B cell (primary cell): Measurements from ENCODE around the gene IL36RN. TPM values are rescaled to one million over a fixed set of nuclear protein-coding genes. Genes with fewer than 3 reads are reported as not detected.

Source experiments
- ATAC-seq: fragments of 200-7000 bp; cut with Tn5 transposase; one replicate; pipeline ENCODE4 v1.10.0; 2021; ENCODE audit warnings: low read depth, mild to moderate bottlenecking, moderate number of reproducible peaks, moderate library complexity
- CTCF ChIA-PET: fragments of 350-600 bp; sonication (Branson Sonifier 250); formaldehyde crosslinking; loops from one replicate; lab custom pipeline; 2021; ENCODE audit warnings: antibody characterized with exemption, inconsistent platforms; lab: Charles Lee
- POLR2A ChIA-PET: fragments of 350-600 bp; sonication (Branson Sonifier 250); formaldehyde crosslinking; loops from one replicate; lab custom pipeline; 2021; ENCODE audit warnings: antibody characterized with exemption; lab: Charles Lee
- DNase-seq: peaks from one replicate; pipeline ENCODE4 v3.0.0; 2013
- H2AFZ ChIP-seq: 2 replicates; pipeline ENCODE4 v1.6.1; 2012; ENCODE audit warnings: mild to moderate bottlenecking, low read depth, low read length; ENCODE audit not compliant: insufficient read depth, poor library complexity, severe bottlenecking
- H3K27ac ChIP-seq, 2 donors: 1 replicate in 1 of 2; 2 replicates in 1 of 2; pipeline ENCODE4 v1.5.1; 2012 to 2013; ENCODE audit warnings: low read length in 2 of 2, mild to moderate bottlenecking in 2 of 2, moderate library complexity in 1 of 2
- H3K27me3 ChIP-seq, 4 experiments: fragments of 200-600 bp in 1 of 4; sonication (generic) in 1 of 4; replicated peaks in 1 of 4; 1 replicate in 2 of 4; 2 replicates in 2 of 4; pipeline versions ENCODE4 v1.6.1 to v1.7.0; 2013 to 2016; ENCODE audit warnings: low read length in 3 of 4, mild to moderate bottlenecking in 2 of 4, mixed read lengths in 1 of 4, moderate library complexity in 1 of 4; ENCODE audit not compliant: insufficient read depth in 4 of 4, control insufficient read depth in 3 of 4; ENCODE audit errors: control extremely low read depth in 1 of 4
- H3K36me3 ChIP-seq, 2 experiments: replicated peaks in 1 of 2; 1 replicate in 1 of 2; 2 replicates in 1 of 2; pipeline versions ENCODE4 v1.6.1 to v1.7.1; 2013; ENCODE audit warnings: low read length in 1 of 2; ENCODE audit not compliant: insufficient read depth in 2 of 2, control insufficient read depth in 1 of 2; ENCODE audit errors: control extremely low read depth in 1 of 2, extremely low read depth in 1 of 2
- H3K4me1 ChIP-seq, 2 donors: fragments of 200-600 bp in 1 of 2; sonication (generic) in 1 of 2; 1 replicate in 1 of 2; 2 replicates in 1 of 2; pipeline versions ENCODE4 v1.5.1 to v1.6.1; 2013 to 2017; ENCODE audit warnings: low read length in 2 of 2; ENCODE audit not compliant: control insufficient read depth in 2 of 2, insufficient read depth in 2 of 2
- H3K4me2 ChIP-seq: replicated peaks from 2 replicates; pipeline ENCODE3; 2012; ENCODE audit warnings: mild to moderate bottlenecking, low read depth, low read length; ENCODE audit not compliant: poor library complexity, severe bottlenecking
- H3K4me3 ChIP-seq, 5 experiments: fragments of 200-600 bp in 1 of 5; sonication (generic) in 1 of 5; 1 replicate in 3 of 5; 2 replicates in 2 of 5; pipeline versions ENCODE4 v1.5.1 to v1.7.0; 2011 to 2016; ENCODE audit warnings: low read length in 4 of 5, mild to moderate bottlenecking in 4 of 5, low read depth in 2 of 5, control low read depth in 1 of 5, moderate library complexity in 1 of 5; ENCODE audit not compliant: insufficient read depth in 1 of 5; ENCODE audit errors: control extremely low read depth in 1 of 5, extremely low read depth in 1 of 5
- H3K79me2 ChIP-seq: fragments of 200-600 bp; sonication (generic); one replicate; pipeline ENCODE4 v1.6.0; 2016; ENCODE audit warnings: low read length; ENCODE audit not compliant: control insufficient read depth, insufficient read depth
- H3K9ac ChIP-seq: fragments of 200-600 bp; sonication (generic); 2 replicates; pipeline ENCODE4 v1.6.1; 2017; ENCODE audit warnings: mild to moderate bottlenecking, low read length, moderate library complexity
- H3K9me3 ChIP-seq, 3 donors: one replicate each; pipeline versions ENCODE4 v1.6.1 to v1.7.1; 2013; ENCODE audit warnings: low read length in 2 of 3; ENCODE audit not compliant: control insufficient read depth in 2 of 3, insufficient read depth in 1 of 3; ENCODE audit errors: control extremely low read depth in 1 of 3
- H4K20me1 ChIP-seq: 2 replicates; pipeline ENCODE4 v1.6.0; 2012; ENCODE audit warnings: mild to moderate bottlenecking, low read length; ENCODE audit not compliant: insufficient read depth, control insufficient read depth, poor library complexity, severe bottlenecking
- H3K27ac Mint-ChIP-seq: one replicate; pipeline ENCODE4 v1.8.0; 2021; ENCODE audit warnings: mixed read lengths
- H3K27me3 Mint-ChIP-seq: one replicate; pipeline ENCODE4 v1.8.0; 2021; ENCODE audit warnings: mixed read lengths
- H3K4me1 Mint-ChIP-seq: one replicate; pipeline ENCODE4 v1.8.0; 2021; ENCODE audit warnings: mixed read lengths
- H3K4me3 Mint-ChIP-seq: one replicate; pipeline ENCODE4 v1.8.0; 2021; ENCODE audit warnings: mixed read lengths
- H3K9me3 Mint-ChIP-seq: one replicate; pipeline ENCODE4 v1.8.0; 2022; ENCODE audit warnings: mixed read lengths; ENCODE audit not compliant: insufficient read depth
- EZH2 ChIP-seq: IDR thresholded peaks from 2 replicates; pipeline ENCODE4 v1.6.1; 2012; ENCODE audit warnings: borderline replicate concordance, low read depth, mild to moderate bottlenecking, moderate library complexity, low read length; ENCODE audit not compliant: insufficient read depth, poor library complexity, severe bottlenecking
- WGBS: methylation state at CpG from one replicate; pipeline ENCODE4 v1.1.5; 2013; ENCODE audit warnings: missing lambda C conversion rate; ENCODE audit not compliant: insufficient coverage; 5-methylcytosine and 5-hydroxymethylcytosine counted together
- intact Hi-C: fragments of 100-400 bp; cut with micrococcal nuclease; formaldehyde crosslinking; loops from one replicate; pipeline ENCODE4 v1.10.0; 2022
- polyA plus RNA-seq: library from polyadenylated mRNA; depleted of rRNA; stranded (reverse); fragments of >200 nt; gene quantifications from 2 replicates; pipeline ENCODE4 v1.2.3, GENCODE V29; 2012
- total RNA-seq, 2 donors: library from RNA; stranded (reverse); fragments of 120-200 nt in 1 of 2; gene quantifications; 1 replicate in 1 of 2; 2 replicates in 1 of 2; pipeline versions ENCODE4 v1.2.3 to v1.2.4, GENCODE V29; 2013 to 2022
- TF ChIP-seq, protein P1 (sequence below): fragments of 200-600 bp; IDR thresholded peaks from one replicate; pipeline ENCODE4 v1.8.0; 2022; ENCODE audit warnings: antibody characterized with exemption, mild to moderate bottlenecking

Gene IL36RN
- total and polyA plus RNA-seq, 2 donors (not counting 1 experiment from before 2014, with no cell fraction given): not detected

DNA sequence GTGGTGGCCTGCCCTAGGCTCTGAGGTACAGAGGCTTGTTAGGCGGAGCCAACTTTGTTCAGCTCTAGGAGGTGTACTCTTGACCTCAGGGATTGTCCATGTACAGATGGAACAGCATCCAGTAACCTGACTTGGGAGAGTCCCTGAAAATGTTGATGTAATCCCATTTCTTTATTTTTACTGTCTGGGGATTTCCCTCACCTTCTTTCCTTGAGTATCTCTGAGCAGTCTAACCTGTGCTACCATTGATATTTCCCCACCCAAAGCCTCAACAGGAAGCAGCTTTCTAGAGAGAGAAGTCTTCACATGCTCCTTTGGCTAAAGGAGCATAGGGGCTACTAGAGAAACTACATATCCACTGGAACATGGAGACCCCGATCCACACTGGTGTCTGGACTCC, 43.3 kb upstream of the IL36RN start:
- ATAC-seq: no peak
- Histone ChIP-seq H3K79me2 (no peaks in the 10 kb centered on the region), H3K9ac (no peak overlapping the region), H4K20me1 (no peaks in the 10 kb centered on the region), H3K27ac (no peak overlapping the region), H3K4me1 (no peaks in the 10 kb centered on the region), H3K4me2 (no peak overlapping the region), H3K4me3 (no peak overlapping the region), H3K27me3 (peaks cover 0 to 17% (median 7%) of the 10 kb centered on the region in 4 experiments), H2AFZ (no peak overlapping the region), H3K9me3 (no peaks in the 10 kb centered on the region), H3K36me3 (no peaks in the 10 kb centered on the region)
- CTCF ChIA-PET: no interaction called here
- intact Hi-C loops: no loop called here
- DNase-seq: no peak
- 87% methylated on average over 2 of the region's 2 CpGs for WGBS
- Mint-ChIP-seq H3K4me1 (no peaks in the 10 kb centered on the region), H3K27me3 (peaks cover 58% of the 10 kb centered on the region), H3K4me3 (no peak overlapping the region), H3K9me3 (peaks cover 7% of the 10 kb centered on the region), H3K27ac (no peak overlapping the region)
- POLR2A ChIA-PET: no interaction called here
- TF ChIP-seq, protein P1, sequence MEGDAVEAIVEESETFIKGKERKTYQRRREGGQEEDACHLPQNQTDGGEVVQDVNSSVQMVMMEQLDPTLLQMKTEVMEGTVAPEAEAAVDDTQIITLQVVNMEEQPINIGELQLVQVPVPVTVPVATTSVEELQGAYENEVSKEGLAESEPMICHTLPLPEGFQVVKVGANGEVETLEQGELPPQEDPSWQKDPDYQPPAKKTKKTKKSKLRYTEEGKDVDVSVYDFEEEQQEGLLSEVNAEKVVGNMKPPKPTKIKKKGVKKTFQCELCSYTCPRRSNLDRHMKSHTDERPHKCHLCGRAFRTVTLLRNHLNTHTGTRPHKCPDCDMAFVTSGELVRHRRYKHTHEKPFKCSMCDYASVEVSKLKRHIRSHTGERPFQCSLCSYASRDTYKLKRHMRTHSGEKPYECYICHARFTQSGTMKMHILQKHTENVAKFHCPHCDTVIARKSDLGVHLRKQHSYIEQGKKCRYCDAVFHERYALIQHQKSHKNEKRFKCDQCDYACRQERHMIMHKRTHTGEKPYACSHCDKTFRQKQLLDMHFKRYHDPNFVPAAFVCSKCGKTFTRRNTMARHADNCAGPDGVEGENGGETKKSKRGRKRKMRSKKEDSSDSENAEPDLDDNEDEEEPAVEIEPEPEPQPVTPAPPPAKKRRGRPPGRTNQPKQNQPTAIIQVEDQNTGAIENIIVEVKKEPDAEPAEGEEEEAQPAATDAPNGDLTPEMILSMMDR: no peak
- no peak for TF ChIP-seq EZH2

DNA sequence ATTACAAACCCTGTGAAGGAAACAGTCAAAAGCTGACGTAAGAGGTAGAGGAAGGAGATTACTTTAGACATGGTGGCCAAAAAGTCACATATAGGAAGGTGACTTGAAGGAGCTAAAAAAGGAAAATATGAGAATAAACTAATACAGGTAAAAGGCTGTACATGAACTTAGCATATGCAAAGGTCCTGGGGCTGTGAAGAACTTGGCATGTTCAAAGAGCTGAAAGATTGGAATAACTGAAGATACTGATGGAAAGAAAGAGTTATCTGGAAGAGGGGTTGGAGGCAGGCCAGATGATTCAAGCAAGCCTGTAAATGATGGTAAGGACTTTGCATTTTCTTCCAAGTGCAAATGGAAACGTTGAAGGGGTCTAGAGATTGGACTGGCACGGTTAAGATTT, 40.5 kb upstream of the IL36RN start:
- H2AFZ ChIP-seq: no peak overlapping the region
- Mint-ChIP-seq H3K9me3 (peaks cover 7% of the 10 kb centered on the region), H3K4me1 (no peaks in the 10 kb centered on the region), H3K27ac (no peak overlapping the region), H3K27me3 (peaks cover 62% of the 10 kb centered on the region), H3K4me3 (no peak overlapping the region)
- no peaks in the 10 kb centered on the region for H3K36me3 ChIP-seq
- intact Hi-C loops: no loop called here
- POLR2A ChIA-PET: no interaction called here
- H3K4me3 ChIP-seq: no peak overlapping the region
- H3K4me2 ChIP-seq: no peak overlapping the region
- WGBS: 86% methylated on average over 2 of the region's 3 CpGs
- no peaks in the 10 kb centered on the region for H3K79me2 ChIP-seq
- H3K9me3 ChIP-seq: no peaks in the 10 kb centered on the region
- H3K9ac ChIP-seq: no peak overlapping the region
- no peak overlapping the region for H3K27ac ChIP-seq
- ATAC-seq (no peak), DNase-seq (no peak)
- TF ChIP-seq EZH2: no peak
- TF ChIP-seq, protein P1: no peak
- no peaks in the 10 kb centered on the region for H3K4me1 ChIP-seq
- H3K27me3 ChIP-seq: peaks cover 0 to 21% (median 10%) of the 10 kb centered on the region in 4 experiments
- CTCF ChIA-PET: no interaction called here
- no peaks in the 10 kb centered on the region for H4K20me1 ChIP-seq
